ENCODE measurements around the gene NUP98.

Gene NUP98

GRCh38 chr11:3797329-3798090 is at the start of gene NUP98:
NUP98 (minus strand) TSS chr11:3797554; CDS start chr11:3782117, 15,437 bp downstream.
- peak; percentile 100 for DNase-seq (ENCODE audit: low spot score)

GRCh38 chr11:3845670-3846069 is 48.3 kb upstream of the NUP98 start:
- DNase-seq (ENCODE audit: low spot score), result no peak

DNA sequence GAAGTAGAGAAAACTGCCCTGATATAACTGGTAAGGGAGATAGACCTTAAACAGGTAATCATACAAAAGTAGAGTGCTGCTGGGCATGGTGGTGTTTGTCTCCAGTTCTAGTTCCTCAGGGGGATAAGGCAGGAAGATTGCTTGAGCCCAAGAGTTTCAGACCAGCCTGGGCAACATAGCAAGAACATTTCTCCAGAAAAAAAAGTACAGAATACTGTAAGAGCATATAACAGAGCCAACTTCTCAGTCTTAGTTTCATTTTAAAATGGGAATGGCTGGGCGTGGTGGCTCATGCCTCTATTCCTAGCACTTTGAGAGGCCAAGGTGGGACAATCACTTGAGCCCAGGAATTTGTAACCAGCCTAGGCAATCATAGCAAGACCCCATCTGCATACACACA is 47.9 kb upstream of the NUP98 start:
- no peak for DNase-seq (ENCODE audit: low spot score)

DNA sequence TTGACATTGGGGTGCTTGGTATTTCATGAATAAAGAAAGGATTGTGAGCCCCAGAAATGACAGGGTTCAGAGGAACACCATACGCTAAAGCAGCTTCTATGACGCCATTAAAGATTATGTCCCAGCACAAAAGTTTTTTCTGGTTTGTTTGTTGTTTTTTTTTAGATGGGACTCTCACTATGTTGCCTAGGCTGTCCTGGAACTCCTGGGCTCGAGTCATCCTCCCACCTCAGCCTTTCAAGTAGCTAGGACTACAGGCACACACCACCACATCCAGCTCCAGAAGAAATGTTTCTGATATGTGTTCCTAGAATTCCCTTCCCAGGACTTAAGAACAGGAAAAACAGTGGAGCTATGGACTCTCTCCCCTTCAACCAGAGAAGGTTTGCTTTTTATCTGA is 46.0 kb upstream of the NUP98 start:
- DNase-seq (ENCODE audit: low spot score), result no peak

GRCh38 chr11:3841426-3842350 is 44.3 kb upstream of the NUP98 start:
- DNase-seq (ENCODE audit: low spot score), result peak; percentile 90

- DNase-seq (ENCODE audit: low spot score), result peak; percentile 77
These were observed 43.6 kb upstream of the NUP98 start, which contains the start of gene RHOG for GRCh38 chr11:3840870-3841425. RHOG (minus strand) TSS chr11:3840959; CDS start chr11:3828138, 12,821 bp downstream.

- no peak for DNase-seq (ENCODE audit: low spot score)
These were observed 42.9 kb upstream of the NUP98 start for GRCh38 chr11:3840004-3840869.

GRCh38 chr11:3838504-3838903 is 41.1 kb upstream of the NUP98 start:
- no peak for DNase-seq (ENCODE audit: low spot score)

GRCh38 chr11:3837793-3838192 is 40.4 kb upstream of the NUP98 start:
- DNase-seq (ENCODE audit: low spot score), result no peak

- DNase-seq (ENCODE audit: low spot score), result peak; percentile 64
These were observed 39.5 kb upstream of the NUP98 start for GRCh38 chr11:3836903-3837302.

DNA sequence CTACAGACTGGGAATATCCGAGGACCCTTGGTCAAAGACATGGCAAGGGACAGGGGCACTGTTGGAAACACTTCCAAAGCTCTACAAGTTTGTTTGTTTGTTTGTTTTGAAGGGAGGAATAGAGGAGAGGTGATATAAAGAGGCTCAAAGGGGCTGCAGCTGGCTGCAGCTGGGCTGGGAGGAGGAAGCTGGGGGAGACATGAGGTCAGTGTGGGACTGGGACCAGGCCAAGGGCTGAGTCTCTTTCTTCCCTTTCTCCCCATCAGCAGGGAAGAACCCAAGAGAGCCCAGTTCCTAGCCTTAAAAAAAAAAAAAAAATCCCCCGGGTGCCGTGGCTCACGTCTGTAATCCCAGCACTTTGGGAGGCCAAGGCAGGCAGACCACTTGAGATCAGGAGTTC is 38.4 kb upstream of the NUP98 start:
- DNase-seq (ENCODE audit: low spot score), result no peak

- DNase-seq (ENCODE audit: low spot score), result no peak
These were observed 37.5 kb upstream of the NUP98 start for GRCh38 chr11:3834664-3835461.

DNA sequence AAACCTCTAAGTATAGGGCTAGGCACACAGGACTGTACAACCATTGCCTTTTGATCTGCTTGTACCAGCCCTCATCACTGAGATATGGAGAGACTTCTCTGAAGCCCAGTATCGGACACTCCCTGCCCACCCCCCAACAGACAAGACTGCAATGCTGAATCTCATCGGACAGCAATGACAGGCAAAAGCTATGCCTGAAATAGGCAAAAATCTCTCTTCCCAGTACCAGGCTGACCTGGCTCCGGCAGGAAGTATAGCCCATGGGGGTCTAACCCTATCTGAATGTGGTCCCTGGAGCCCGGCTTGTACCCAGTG is 37.0 kb upstream of the NUP98 start:
- DNase-seq (ENCODE audit: low spot score), result no peak

DNA sequence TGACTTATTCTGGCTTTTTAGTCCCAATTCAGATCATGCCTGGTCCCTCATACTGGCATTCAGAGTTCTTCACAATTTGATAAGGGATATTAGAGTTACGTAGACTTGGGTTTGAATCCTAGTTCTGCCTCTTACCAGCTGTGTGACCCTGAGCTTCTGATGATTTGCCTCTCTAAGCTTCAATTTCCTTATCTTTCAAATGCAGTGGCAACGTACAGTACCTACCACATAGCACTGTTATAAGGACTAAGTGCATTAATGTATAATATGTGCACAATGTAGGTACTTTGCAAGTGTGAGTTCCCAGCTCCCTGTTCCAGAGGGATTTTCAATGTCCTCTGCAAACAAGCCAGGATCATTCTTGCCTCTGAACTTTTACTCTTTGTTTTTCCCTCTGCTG is 36.1 kb upstream of the NUP98 start:
- DNase-seq (ENCODE audit: low spot score), result no peak

GRCh38 chr11:3832816-3833215 is 35.5 kb upstream of the NUP98 start:
- DNase-seq (ENCODE audit: low spot score), result no peak

DNA sequence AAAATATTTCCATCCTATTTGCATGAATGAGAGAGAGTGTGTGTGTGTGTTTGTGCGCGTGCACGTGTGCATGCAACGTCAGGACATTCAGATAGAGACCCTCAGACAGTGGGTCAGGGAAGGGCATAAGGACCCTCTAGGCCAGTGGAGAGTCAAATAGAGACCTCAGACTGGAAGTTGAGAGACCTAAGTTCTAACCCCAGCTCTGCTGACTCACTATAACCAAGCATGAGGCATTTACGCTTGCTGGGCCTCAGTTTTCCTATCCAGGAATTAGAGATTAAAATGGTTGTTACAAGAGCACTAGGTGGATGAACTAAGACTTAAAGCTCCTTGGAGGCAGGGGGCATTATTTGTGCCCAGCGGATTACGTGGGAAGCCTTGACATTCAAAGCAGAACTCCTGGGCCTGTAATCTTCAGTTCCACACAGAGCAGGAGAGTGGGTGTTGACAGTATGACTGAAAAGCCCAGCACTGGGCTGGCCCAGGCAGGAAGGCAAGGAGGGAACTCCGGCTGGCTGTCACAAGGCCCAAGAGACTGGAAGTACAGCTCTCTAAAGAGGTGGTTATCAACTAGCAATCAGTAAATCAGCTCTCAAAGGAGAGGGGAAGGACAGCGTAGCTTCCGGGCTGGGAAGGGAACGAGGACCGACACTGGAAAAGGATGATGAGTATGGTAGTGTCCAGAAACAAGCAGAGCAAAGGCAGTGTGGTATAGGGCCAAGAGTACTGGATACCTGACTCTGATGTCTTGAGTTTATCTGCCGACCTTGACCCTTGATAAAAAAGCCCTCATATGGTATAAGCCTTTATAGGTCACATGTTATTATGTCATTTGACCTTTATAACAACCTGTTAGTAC is 34.3 kb upstream of the NUP98 start:
- no peak for DNase-seq (ENCODE audit: low spot score)

DNA sequence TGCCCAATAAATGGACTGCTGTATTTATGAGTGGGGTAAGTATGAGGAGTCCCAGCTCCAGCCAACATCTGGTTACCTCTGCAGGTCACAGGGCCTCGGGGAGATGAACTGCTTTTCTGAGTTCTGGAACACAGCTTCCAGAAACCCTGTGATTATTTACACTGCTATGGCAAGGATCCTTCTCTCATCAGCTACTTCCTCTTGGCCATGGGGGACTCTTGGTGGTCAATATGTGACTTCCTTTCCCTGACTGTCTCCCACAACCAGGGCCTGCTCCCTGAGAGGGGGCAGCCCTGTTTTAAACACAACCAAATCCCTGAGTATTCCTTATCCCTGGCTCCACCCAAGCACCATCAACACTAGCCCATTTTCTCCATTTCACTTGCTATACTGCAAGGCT is 33.4 kb upstream of the NUP98 start:
- DNase-seq (ENCODE audit: low spot score), result no peak

- DNase-seq (ENCODE audit: low spot score), result no peak
These were observed 32.7 kb upstream of the NUP98 start for GRCh38 chr11:3830088-3830487.

- no peak for DNase-seq (ENCODE audit: low spot score)
These were observed 30.3 kb upstream of the NUP98 start for GRCh38 chr11:3827434-3828186.
